ENCODE measurements around the gene PTGER1.

DNA sequence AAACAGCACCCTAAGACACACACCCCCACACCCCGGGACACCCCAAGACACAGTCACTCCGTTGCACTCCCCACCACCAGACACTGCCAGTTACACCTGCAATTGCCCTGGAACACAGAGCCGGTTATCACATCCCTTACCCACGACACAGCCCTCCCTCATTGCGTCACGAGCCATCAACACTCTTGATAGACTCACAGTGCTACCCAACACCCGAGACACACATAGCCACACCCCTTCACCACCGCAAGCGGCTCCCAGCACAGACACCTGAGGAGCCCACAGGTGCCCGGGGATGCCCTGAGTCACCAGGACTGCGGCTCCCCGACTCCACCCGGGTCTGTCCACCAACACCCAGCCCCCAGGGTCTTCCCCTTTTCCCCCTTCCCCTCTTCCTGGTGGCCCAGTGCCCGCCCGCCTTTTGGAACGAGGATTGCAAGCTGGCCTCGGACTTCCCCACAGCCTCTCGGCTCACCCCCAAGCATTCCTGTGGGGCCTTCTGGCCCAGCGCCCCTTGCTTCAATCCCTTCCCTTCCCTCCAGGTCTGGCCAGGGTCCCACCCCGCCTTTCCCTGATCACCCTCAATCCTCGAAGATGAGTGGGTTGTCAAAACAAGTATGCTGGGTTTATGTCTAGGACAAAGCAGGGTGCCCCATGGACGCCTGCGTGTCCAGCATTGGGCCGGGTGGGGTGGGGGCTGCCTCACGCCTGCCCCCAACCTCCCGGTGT, 1.7 kb upstream of the PTGER1 start:
- TF ChIP-seq SIX5 (IDR thresholded peaks at IDR 0.05; ENCODE audit: low read depth, low read length) (no peak), RXRA (IDR thresholded peaks at IDR 0.05; ENCODE audit: insufficient read depth, low read depth, low read length) (no peak), RAD21 (IDR thresholded peaks at IDR 0.05 in 1 of 2, conservative IDR thresholded peaks at IDR 0.05 in 1 of 2; ENCODE audit: low read depth in 2 of 2, low read length in 2 of 2) (no peak), POLR2AphosphoS5 (IDR thresholded peaks at IDR 0.05; ENCODE audit: low read depth, low read length) (no peak)
